ENCODE results near the gene ZNF619. TPM values are rescaled to one million over a fixed set of nuclear protein-coding genes. Genes with fewer than 3 reads are reported as not detected.

Gene ZNF619
- total RNA-seq: 1 to 10 TPM; 3.9 to 8.1 (median 4.6) TPM

DNA sequence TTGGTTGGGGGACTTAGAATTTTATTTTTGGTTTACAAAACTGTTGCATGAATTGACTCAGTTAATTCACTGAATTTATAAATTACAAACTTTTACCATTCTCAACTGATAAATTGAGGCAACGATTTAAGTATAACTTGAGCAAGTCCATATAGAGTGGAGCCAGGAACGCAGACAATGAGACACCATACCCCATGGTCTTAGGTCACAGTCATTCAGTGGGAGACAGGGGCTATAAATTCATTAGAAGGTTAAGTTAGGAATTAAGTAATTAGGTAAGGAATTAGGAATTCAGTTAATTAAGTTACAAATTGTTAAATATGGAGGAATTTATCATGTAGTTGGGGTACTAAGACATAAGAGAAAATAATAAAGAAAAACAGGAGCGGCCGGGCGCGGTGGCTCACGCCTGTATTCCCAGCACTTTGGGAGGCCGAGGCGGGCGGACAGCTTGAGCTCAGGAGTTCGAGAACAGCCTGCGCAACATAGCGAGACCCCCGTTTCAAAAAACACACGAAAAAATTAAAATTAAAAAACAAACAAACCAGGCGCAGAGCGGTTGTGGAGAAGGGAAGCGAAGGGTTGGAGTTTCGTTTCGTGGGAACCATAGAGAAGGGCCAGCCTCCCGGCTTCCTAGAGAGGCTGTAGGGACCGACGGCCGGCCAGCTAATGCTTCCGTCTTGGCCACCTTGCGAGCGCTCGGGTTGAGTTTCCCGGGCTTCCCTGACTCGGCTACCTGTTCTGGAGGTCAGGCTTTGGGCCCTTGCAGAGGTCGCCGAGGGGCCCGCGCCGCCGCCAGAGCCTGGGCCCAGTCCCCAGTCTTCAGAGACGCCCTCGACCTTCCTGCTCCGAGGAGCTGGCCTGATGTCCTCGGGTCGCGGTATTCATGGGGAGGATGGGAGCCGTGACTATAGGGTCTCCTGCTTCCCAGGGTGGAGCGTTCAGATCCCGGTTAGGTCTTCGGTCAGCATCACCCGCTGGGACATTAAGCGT lies at the start of gene ZNF619:
Gene ZNF619 (plus strand): TSS at position 645 of the 993 bp plus-strand sequence. CDS start 858 bp downstream, outside the sequence.
- Histone ChIP-seq H3K4me3 (peak within 1 kb of the TSS; percentile 74 to 90 (median 78)), H3K27ac (peak within 1 kb of the TSS; percentile 37 to 87 (median 72)), H3K9me3 (no peaks in the 10 kb centered on the region), H3K4me1 (peaks cover 0 to 13% (median 3%) of the 10 kb centered on the region in 4 donors), H3K36me3 (peaks cover 0 to 26% (median 0%) of the 10 kb centered on the region in 3 donors), H3K27me3 (no peaks in the 10 kb centered on the region)
- TF ChIP-seq, protein P1, sequence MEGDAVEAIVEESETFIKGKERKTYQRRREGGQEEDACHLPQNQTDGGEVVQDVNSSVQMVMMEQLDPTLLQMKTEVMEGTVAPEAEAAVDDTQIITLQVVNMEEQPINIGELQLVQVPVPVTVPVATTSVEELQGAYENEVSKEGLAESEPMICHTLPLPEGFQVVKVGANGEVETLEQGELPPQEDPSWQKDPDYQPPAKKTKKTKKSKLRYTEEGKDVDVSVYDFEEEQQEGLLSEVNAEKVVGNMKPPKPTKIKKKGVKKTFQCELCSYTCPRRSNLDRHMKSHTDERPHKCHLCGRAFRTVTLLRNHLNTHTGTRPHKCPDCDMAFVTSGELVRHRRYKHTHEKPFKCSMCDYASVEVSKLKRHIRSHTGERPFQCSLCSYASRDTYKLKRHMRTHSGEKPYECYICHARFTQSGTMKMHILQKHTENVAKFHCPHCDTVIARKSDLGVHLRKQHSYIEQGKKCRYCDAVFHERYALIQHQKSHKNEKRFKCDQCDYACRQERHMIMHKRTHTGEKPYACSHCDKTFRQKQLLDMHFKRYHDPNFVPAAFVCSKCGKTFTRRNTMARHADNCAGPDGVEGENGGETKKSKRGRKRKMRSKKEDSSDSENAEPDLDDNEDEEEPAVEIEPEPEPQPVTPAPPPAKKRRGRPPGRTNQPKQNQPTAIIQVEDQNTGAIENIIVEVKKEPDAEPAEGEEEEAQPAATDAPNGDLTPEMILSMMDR (IDR thresholded peaks at IDR 0.05): no peak
- peak in 1 of 2 donors; percentile 39 for TF ChIP-seq EP300 (IDR thresholded peaks at IDR 0.05)
- DNase-seq (ENCODE audit: low spot score in 2 of 2): peak; percentile 49 to 55
- 17% methylated on average over 39 to 45 of the region's 48 CpGs for WGBS, 2 donors

DNA sequence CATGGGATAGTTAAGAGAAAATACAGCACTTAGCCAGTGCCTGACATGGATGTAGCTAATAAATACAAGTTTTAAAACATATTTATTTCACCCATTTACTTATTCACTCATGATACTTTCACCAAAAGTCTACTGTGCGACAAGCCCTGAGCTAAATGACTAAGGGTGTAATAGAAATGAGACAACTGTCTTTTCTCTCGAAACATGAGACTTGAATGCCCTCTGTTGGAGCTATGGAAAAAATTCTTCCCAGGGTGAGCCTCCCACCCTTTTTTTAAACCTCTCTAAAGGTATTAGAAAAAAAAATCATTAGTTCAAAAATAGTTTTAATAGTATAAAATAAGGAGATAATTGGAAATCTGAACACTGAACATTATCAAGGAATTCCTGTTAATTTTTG lies 44.1 kb upstream of the ZNF619 start:
- no peak for DNase-seq (ENCODE audit: low spot score in 2 of 2)
- Histone ChIP-seq H3K9me3 (no peaks in the 10 kb centered on the region), H3K27me3 (no peaks in the 10 kb centered on the region), H3K27ac (no peak overlapping the region), H3K4me1 (no peaks in the 10 kb centered on the region), H3K4me3 (no peak overlapping the region), H3K36me3 (peaks cover 0 to 20% (median 0%) of the 10 kb centered on the region in 3 donors)
- WGBS, 2 donors: 85 to 88% methylated on average over 2 of the region's 2 CpGs
- no peak for TF ChIP-seq POLR2A (IDR thresholded peaks at IDR 0.05)

DNA sequence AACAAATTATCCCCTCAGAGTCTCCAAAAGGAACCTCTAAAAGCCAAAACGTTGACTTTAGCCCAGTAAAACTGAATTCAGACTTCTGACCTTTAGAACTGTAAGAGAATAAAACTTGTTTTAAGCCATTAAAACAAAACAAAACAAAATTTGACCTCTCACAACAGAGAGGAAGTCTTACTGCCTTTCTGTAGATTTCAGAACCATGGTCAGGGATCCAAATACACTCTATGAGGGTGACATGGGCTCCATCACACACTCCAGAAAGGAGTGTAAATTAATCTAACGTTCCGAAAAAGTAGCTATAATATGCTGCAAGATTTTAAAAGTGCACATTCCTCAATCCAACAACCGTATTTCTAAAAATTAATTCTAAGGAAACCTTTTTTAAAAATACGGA lies 39.0 kb upstream of the ZNF619 start:
- no peak for DNase-seq (ENCODE audit: low spot score in 2 of 2)
- 72 to 77% methylated on average over 5 of the region's 5 CpGs for WGBS, 2 donors
- no peaks in the 10 kb centered on the region for H3K27me3 ChIP-seq
- TF ChIP-seq POLR2A (IDR thresholded peaks at IDR 0.05) (no peak), EP300 (IDR thresholded peaks at IDR 0.05) (no peak)
- TF ChIP-seq, protein P1 (IDR thresholded peaks at IDR 0.05): no peak
- no peak overlapping the region for H3K4me3 ChIP-seq
- no peaks in the 10 kb centered on the region for H3K4me1 ChIP-seq
- H3K9me3 ChIP-seq: no peaks in the 10 kb centered on the region
- H3K36me3 ChIP-seq: peaks cover 0 to 20% (median 0%) of the 10 kb centered on the region in 3 donors
- H3K27ac ChIP-seq: no peak overlapping the region

DNA sequence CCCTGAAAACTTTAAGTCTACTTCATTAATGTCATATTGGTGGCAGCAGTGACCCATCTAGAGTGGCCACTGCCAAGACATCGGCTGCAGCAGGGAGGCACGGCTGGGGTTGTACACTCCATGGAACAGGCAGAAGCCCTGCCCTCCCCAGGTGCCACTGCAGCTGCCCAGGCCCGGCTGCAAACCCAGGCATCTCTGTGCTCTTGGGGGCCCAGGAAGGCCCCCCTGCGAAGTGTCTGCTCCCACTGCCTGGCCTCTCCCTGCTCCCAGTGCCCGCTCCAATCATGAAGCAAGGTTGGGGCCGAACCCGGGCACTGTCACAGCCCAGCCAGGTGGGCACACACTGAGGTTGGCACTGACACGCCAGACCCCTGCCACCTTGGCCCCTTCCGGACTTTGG lies 31.9 kb upstream of the ZNF619 start:
- no peak overlapping the region for H3K27ac ChIP-seq
- peaks cover 0 to 42% (median 0%) of the 10 kb centered on the region in 3 donors for H3K36me3 ChIP-seq
- H3K4me1 ChIP-seq: no peaks in the 10 kb centered on the region
- WGBS, 2 donors: 92% methylated on average over 9 of the region's 9 CpGs
- no peaks in the 10 kb centered on the region for H3K9me3 ChIP-seq
- DNase-seq (ENCODE audit: low spot score in 2 of 2): no peak
- TF ChIP-seq POLR2A (IDR thresholded peaks at IDR 0.05) (no peak), EP300 (IDR thresholded peaks at IDR 0.05) (no peak)
- TF ChIP-seq, protein P1 (IDR thresholded peaks at IDR 0.05): no peak
- H3K4me3 ChIP-seq: no peak overlapping the region
- no peaks in the 10 kb centered on the region for H3K27me3 ChIP-seq

DNA sequence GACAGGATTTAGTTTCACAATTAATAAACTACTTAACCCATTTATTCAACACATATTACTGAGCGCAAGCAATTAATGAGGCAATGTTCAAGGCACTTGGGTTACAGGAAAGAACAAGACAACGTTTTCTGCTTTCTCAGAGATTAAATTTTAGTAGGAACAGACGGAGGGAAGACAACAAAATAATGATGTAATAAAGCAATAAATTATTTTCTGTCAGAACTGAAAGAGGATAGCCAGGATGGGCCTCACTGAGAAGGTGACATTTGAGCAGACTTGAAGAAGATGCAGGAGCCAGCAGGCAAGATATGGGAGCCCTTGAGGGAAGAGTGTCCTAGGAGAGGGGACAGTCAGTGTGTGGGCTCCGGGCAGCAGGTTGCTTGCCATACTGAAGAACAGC lies 31.0 kb upstream of the ZNF619 start:
- Histone ChIP-seq H3K27ac (no peak overlapping the region), H3K9me3 (no peaks in the 10 kb centered on the region), H3K36me3 (peaks cover 0 to 50% (median 4%) of the 10 kb centered on the region in 3 donors), H3K27me3 (no peaks in the 10 kb centered on the region), H3K4me3 (no peak overlapping the region), H3K4me1 (no peaks in the 10 kb centered on the region)
- 74% methylated on average over 4 of the region's 4 CpGs for WGBS, 2 donors
- TF ChIP-seq, protein P1 (IDR thresholded peaks at IDR 0.05): no peak
- no peak for TF ChIP-seq POLR2A (IDR thresholded peaks at IDR 0.05)
- no peak for TF ChIP-seq EP300 (IDR thresholded peaks at IDR 0.05)
- no peak for DNase-seq (ENCODE audit: low spot score in 2 of 2)

All from tibial nerve (tissue), 4 donors.